G401.6 (cell line): ENCODE data around the gene ANKRD24.
A peak's percentile ranks its signal among the peaks of the same experiment; 100 is the strongest.
"Not testable (repeated sequence)": the region's sequence is repeated elsewhere in the genome, so short reads cannot be mapped to it uniquely, and the experiment has no call there.

Source experiments
- FAIRE-seq: peaks from 2 replicates; lab custom pipeline; 2012; peaks lifted over from hg19 to GRCh38; lab: Jason Lieb, UNC

Gene ANKRD24

DNA sequence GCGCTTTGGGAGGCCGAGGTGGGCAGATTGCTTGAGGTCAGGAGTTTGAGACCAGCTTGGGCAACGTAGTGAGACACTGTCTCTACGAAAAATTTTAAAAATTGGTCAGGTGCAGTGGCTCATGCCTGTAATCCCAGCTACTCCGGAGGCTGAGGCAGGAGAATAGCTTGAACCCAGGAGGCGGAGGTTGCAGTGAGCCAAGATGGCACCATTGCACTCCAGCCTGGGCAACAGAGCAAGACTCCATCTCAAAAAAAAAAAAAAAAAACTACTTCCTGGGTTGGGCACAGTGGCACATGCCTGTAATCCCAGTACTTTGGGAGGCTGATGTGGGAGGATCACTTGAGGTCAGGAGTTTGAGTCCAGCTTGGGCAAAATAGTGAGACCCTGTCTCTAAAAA is 49.0 kb downstream of the ANKRD24 start:
- not testable (repeated sequence) for FAIRE-seq

DNA sequence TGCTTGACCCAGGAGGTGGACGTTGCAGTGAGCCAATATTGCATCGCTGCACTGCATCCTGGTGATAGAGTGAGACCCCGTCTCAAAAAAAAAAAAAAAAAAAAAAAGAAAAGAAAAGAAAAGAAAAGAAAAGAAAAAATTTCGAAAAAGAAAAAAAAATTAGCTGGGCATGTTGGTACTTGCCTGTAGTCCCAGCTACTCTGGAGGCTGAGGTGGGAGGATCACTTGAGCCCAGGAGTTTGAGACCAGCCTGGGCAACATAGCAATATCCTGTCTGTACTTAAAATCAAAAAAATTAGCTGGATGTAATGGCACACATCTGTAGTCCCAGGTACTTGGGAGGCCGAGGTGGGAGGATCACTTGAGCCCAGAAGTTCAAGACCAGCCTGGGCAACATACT is 49.6 kb downstream of the ANKRD24 start:
- FAIRE-seq, result not testable (repeated sequence)

DNA sequence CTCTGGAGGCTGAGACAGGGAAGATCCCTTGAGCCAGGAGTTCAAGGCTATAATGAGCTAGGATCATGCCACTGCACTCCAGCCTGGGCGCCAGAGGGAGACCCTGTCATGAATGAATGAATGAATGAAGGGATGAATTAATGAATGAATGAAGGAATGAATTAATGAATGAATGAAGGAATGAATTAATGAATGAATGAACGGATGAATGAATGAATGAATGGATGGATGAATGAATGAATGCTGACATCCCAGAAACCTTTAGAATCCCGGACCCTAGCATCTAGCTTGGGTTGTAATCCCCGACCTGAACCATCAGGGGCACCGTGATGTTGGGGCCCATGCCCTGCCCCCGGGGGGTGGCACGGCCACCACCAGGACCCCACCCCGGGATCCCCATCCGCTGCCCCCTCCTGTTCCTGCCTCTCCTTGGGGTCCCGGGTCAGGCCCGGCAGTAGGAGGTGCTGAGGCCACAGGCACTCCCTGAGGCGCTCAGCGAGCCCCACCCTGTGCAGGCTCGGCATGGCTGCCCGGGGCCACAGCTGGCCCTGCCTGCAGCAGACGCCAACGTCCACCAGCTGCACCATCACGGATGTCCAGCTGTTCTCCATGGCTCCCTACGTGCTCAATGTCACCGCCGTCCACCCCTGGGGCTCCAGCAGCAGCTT is 50.3 kb downstream of the ANKRD24 start:
- no peak for FAIRE-seq

DNA sequence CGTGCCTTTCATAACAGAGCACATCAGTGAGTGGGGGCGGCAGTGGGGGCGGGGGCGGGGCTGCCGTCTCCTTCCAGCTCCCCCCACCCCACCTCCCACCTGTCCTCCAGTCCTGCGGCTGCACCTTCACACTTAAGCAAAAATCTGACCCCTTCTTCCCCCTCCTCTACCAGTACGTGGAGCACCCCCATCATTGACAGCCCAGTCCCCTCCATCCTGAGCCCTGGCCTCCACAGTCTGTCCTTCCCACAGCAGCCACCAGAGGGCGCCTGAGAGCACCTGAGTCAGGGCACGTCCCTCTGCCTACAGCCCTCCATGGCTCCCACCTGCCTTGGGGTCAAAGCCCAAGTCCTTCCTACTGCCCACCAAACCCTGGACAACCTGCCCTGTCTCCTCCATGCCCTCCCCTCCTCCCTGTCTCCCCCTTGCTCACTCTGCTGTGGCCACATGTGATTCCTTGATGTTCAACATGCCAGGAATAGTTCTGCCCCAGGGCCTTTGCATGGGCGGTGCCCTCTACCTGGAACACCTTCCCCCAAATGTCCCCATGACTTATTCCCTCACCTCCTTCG is 50.9 kb downstream of the ANKRD24 start:
- FAIRE-seq, result no peak

DNA sequence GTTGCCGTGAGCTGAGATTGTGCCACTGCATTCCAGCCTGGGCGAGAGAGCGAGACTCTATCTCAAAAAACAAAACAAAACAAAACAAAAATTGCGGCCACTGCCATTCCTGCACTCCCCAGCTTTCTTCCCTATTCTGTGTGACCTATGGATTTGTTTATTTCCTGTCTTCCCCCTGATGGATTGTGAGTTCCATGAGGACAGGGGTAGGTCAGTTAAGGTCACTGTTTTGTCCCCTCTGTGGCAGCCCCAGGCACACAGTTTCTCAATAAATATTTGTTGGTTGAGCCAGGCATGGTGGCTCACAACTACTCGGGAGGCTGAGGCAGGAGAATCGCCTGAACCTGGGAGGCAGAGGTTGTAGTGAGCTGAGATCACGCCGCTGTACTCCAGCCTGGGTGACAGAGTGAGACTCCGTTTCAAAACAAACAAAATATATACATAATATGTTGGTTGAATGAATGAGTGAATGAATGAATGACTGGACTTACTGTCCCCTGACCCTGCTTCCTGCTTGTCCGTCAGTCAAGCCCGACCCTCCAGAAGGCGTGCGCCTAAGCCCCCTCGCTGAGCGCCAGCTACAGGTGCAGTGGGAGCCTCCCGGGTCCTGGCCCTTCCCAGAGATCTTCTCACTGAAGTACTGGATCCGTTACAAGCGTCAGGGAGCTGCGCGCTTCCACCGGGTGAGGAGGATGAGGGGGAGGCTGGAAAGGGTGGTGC is 51.8 kb downstream of the ANKRD24 start:
- FAIRE-seq, result no peak

DNA sequence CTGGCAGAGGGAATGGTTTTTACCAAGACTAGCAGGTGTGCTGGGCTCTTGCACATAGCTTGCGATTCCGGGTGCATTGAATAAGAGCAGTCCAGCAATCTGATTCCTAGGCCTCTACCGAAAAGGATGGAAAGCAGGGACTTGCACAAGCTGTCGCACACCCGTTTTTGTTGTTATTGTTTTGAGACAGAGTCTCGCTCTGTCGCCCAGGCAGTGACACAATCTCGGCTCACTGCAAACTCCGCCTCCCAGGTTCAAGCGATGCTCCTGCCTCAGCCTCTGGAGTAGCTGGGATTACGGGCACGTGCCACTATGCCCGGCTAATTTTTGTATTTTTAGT is 52.3 kb downstream of the ANKRD24 start:
- no peak for FAIRE-seq

DNA sequence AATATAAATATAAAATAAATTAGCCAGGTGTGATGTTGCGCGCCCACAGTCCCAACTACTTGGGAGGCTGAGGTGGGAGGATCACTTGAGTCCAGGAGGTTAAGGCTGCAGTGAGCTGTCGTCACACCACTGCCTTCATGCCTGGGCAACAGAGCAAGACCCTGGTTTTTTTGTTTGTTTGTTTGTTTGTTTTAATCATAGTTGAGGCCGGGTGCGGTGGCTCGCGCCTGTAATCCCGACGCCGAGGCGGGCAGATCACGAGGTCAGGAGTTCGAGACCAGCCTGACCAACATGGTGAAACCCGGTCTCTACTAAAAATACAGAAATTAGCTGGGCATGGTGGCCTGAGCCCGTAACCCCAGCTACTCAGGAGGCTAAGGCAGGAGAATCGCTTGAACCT is 55.0 kb downstream of the ANKRD24 start:
- FAIRE-seq, result not testable (repeated sequence)

DNA sequence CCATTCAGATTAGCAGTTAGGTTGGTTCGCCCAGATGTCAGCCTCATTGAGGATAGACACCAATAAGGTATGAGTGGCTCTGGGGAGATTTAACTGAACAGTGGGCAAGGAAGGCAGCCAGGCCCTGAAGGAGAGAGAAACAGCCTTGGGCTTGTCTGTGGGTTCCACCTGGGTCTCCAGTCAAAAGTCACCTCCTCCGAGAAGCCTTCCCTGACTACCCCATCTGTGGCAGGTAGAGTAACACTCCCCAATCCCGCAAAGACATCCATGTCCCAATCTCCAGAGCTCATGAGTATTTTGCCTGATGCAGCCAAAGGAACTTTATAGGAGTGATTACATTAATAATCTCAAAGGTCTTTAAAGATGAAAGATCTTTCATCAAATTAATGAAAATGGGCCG is 56.3 kb downstream of the ANKRD24 start:
- FAIRE-seq, result no peak

DNA sequence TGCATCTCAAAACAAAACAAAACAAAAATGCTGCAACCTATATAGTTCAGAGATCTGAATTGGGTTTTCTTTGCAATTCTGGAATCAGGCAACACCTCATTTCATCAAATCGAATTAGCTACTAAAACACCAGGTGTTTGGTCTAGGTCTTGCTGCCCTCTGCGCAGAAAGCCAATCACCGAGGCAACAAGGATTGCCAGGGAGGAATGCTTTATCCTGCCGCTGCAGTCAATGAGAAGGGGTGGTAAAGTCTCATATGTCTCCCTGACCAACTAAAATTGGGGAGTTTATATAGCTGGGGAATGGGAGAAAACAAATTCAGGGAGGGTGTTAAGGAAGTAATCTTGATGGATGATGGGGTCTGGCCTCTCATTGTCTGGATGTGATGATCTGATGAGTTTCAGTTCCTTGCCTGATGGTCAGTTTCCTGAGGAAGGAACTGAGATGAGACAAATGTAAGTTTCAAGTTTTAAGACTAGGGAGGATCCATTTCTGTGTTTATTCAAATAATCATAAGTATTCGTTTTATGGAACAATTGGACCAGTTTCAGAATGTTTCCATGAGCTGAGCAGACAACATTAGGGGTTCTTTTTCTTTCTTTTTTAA is 59.4 kb downstream of the ANKRD24 start:
- no peak for FAIRE-seq

DNA sequence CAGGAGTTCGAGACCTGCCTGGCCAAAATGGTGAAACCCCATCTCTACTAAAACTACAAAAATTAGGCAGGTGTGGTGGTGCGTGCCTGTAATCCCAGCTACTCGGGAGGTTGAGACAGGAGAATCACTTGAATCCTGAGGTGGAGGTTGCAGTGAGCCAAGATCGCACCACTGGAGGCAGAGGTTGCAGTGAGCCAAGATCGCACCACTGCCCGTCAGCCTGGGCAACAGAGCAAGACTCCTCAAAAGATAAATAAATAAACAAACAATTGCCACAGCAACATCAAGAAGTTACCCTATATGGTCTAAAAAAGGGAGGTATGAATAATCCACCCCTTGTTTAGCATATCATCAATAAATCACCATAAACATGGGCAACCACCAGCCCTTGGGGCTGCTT is 63.4 kb downstream of the ANKRD24 start:
- not testable (repeated sequence) for FAIRE-seq

DNA sequence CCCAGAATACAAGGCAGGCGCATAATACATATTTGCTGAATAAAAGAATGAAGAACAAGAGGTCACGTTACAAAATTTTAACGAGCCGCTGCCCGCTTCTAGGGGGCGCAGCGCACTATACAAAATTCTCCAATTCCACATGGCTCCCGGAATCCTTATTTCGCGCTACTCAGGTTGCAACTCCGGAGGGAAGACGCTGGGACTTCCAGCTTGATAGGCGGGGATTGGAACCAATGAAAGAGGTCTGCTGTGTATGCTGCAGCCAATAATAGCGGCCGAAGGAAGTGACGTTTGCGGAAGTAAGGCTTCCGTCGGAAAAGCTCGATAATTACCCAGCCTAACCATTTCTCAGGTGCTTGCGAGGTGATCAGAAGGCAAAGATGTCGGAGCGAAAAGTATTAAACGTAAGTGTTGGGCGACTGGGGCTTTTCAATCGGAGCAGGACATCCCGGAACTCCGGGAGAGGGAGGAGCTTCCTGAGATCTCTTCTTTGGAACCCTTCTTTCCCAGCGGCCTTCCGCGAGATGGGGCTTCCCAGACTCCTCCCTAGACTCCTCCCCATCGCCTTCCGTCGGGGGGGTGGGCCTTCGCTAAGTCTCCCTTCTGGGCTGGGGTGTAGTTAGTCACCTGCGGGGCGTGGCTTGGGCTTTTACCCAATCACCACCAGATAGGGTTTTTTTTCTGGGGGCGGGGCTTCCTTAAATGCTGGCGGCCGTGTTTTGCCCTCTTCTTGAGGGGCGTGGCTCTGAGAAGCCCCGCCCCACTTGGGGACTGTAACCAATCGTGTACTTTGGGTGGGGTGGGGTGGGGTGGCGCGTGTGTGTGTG is 64.5 kb downstream of the ANKRD24 start, which contains the start of gene YJU2:
YJU2 (plus strand) TSS at position 314 of the 827 bp plus-strand sequence; CDS start at position 381, 67 bp downstream.
- FAIRE-seq, result peak; percentile 98

DNA sequence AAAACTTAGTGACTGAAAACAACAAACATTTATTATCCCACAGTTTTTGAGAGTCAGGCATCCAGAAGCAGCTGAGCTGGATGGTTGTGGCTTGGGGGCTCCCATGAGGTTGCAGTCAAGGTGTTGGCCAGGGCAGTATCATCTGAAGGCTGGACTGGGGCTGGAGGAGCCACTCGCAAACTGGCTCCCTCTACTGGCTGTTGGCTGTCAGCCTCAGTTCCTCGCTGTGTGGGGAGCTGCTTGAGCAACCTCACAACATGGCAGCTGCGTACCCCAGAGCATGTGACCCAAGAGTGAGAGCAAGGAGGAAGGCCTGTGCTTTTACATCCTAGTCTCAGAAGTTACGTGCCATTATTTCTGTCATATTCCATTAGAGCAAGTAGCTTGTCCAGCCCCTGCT is 74.1 kb downstream of the ANKRD24 start:
- no peak for FAIRE-seq

DNA sequence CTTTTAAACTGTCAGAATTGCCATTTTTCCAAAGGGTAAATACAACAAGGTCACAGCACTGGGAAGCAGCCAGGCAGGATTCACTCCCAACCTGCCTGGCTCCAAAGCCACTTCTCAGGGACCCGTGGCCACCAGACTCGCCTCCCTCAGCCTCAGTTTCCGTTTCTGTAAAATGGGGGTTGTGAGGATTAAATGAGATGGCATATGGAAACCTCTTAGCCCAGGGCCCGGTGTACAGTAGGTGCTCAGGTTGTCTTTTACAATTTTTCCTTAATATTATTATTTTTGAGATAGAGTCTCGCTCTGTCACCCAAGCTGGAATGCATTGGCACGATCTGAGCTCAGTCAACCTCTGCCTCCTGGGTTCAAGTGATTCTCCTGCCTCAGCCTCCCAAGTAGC is 74.5 kb downstream of the ANKRD24 start:
- no peak for FAIRE-seq

DNA sequence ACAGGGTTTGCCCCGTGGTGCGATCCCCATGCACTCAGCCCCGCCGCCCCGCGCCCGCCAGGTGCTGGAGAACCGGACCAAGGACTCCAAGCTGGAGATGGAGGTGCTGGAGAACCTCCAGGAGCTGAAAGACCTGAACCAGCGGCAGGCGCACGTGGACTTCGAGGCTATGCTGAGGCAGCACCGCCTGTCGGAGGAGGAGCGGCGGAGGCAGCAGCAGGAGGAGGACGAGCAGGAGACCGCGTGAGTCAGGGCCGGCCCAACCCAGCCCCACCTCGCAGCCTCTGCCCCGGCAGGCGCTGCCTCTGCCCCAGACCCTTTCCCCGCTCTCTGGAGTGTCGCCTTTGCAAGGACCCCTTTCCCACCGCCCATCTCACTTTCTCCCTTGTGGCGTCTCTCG is 75.7 kb downstream of the ANKRD24 start:
- no peak for FAIRE-seq

DNA sequence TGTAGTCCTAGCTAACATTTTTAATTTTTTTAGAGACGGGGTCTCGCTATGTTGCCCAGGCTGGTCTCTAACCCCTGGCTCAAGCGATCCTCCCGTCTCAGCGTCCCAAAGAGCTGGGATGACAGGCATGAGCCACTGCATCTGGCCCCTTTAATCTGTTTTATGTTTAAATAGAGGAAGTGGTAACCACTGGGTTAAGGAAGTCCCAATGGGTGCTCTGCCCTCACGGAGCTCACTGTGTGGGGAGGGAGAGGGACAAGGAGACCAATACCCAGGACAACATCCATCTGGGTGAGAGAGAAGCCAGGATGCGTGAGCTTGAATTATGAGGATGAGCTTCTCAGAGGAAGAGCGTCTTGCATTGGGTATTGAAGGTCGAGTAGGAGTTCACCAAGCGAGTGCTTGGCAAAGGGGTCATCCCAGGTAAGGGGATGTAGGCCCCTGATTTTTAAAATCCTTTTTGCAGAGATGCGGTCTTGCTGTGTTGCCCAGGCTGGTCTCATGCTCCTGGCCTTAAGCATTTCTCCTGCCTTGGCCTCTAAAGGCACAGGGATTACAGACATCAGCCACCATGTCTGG is 78.2 kb downstream of the ANKRD24 start:
- no peak for FAIRE-seq

DNA sequence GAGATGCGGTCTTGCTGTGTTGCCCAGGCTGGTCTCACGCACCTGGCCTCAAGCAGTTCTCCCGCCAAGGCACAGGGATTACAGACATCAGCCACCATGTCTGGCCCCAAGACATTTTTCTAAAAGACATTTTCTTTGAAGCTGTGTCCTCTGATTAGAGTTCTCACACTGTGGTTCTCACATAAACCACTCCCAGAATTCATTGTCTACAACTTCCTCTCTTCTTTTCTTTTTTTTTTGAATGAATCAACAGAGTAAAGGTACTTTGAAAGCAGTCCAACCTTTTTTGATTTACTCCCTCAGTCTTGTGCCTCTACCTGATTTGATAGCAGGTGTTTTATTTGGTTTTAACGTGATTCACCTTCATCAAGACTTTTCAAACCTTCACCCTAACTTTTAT is 82.3 kb downstream of the ANKRD24 start:
- FAIRE-seq, result no peak

DNA sequence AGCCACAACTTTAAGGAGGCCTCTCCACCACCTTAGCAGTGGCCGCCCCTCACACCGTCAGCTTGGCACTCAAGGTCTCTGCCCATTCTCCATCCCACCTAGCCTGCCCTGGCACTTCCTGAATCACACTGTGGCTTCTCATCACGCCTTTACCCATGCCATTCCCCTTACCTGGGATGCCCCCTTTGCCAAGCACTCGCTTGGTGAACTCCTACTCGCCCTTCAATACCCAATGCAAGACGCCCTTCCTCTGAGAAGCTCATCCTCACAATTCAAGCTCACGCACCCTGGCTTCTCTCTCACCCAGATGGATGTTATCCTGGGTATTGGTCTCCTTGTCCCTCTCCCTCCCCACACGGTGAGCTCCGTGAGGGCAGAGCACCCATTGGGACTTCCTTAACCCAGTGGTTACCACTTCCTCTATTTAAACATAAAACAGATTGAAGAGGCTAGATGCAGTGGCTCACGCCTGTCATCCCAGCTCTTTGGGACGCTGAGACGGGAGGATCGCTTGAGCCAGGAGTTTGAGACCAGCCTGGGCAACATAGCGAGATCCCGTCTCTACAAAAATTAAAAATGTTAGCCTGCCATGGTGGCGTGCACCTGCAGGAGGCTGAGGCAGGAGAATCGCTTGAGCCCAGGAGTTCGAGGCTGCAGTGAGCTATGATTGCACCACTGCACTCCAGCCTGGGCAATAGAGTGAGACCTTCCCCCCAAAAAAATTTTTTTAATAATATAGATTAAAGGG is 83.9 kb downstream of the ANKRD24 start:
- no peak for FAIRE-seq

DNA sequence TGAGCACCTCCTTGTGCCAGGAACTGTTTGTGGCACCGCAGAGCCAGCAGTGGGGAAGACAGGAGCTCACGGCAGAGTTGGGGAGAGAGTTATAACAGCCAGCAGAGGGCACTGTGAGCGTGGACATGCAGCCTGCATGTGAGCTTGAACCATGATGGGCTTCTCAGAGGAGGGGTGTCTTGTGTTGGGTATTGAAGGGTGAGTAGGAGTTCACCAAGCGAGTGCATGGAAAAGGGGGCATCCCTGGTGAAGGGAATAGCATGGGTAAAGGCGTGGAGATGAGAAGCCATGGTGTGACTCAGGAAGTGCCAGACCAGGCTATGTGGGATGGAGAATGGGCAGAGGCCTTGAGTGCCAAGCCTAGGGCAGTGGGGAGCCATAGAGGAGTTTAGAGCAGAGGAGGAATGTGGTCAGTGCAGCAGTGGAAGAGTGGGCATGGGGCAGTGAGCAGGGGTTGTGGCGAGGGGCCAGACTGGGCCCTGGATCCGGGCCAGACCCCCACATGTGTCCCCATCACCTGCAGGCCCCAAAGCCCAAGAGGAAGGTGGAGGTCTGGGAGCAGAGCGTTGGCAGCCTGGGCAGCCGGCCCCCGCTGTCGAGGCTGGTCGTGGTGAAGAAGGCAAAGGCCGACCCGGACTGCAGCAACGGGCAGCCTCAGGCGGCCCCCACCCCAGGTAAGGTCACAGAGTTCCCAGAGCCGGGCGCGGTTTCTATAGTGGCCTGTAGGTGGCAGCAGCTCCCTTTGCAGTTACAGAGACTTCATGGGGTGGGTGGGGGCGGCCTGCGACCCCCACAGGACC is 84.8 kb downstream of the ANKRD24 start:
- peak; percentile 37 for FAIRE-seq

DNA sequence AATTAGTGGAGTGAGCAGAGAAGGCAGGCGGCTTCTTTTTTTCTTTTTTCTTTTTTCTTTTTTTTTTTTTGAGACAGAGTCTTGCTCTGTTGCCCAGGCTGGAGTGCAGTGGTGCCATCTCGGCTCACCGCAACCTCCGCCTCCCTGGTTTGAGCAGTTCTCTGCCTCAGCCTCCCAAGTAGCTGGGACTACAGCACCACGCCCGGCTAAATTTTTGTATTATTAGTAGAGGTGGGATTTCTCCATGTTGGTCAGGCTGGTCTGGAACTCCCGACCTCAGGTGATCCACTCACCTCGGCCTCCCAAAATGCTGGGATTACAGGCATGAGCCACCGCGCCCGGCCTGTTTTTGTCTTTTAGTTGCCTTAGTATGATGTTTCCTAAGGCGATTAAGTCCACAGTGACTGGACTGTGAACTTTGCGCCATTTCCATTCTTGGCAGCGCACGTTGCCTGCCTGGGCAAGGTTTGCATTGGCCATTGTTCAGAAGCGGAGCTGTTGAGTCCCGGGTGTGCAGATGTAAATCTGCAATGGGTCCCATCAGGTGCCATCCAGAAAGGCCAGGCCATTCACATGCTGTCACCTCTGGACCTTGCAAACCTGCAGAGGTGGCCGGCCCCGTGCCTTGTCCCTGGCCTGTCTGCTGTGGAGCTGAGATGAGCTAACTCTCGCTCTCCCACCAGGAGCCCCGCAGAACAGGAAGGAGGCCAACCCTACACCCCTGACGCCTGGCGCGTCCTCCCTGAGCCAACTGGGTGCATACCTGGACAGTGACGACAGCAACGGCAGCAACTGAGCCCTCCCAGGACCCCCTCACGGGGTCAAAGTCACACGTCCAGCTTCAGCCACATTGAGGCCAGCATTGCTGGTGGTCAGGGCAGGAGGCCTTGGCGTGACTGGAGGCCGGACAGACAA is 85.7 kb downstream of the ANKRD24 start:
- no peak for FAIRE-seq
